Heart right ventricle (tissue), 16 donors: ENCODE measurements around the gene HS3ST5. TPM values are rescaled to one million over a fixed set of nuclear protein-coding genes. Genes with fewer than 3 reads are reported as not detected.

Source experiments
- ATAC-seq, 8 donors: fragments of 200-7000 bp; cut with Tn5 transposase; one replicate each; pipeline ENCODE4 v1.9.1; 2020; ENCODE audit warnings: mild to moderate bottlenecking in 8 of 8, moderate library complexity in 8 of 8, moderate number of reproducible peaks in 1 of 8
- DNase-seq, 2 donors: peaks; one replicate each; pipeline ENCODE4 v3.0.0-alpha.2; 2020
- H3K27ac ChIP-seq, 10 donors: fragments of 200-600 bp; sonication (generic) in 2 of 10; one replicate each; pipeline versions ENCODE4 v1.5.0 to v1.8.0; 2020 to 2022; ENCODE audit warnings: mild to moderate bottlenecking in 3 of 10
- H3K27me3 ChIP-seq, 7 donors: fragments of 200-600 bp; one replicate each; pipeline ENCODE4 v1.8.0; 2021 to 2022; ENCODE audit warnings: mild to moderate bottlenecking in 2 of 7
- H3K36me3 ChIP-seq, 9 donors: fragments of 200-600 bp; sonication (generic) in 1 of 9; one replicate each; pipeline versions ENCODE4 v1.5.0 to v1.8.0; 2020 to 2022; ENCODE audit warnings: mild to moderate bottlenecking in 2 of 9
- H3K4me1 ChIP-seq, 9 donors: fragments of 200-600 bp; sonication (generic) in 1 of 9; one replicate each; pipeline versions ENCODE4 v1.5.0 to v1.8.0; 2020 to 2022; ENCODE audit warnings: mild to moderate bottlenecking in 4 of 9
- H3K4me3 ChIP-seq, 10 donors: fragments of 200-600 bp; sonication (generic) in 2 of 10; one replicate each; pipeline versions ENCODE4 v1.5.0 to v1.8.0; 2020 to 2022; ENCODE audit warnings: mild to moderate bottlenecking in 7 of 10, moderate library complexity in 2 of 10
- H3K9me3 ChIP-seq, 11 donors: fragments of 200-600 bp in 10 of 11; sonication (generic) in 2 of 11; one replicate each; pipeline versions ENCODE4 v1.5.0 to v1.8.0; 2013 to 2022; ENCODE audit warnings: mild to moderate bottlenecking in 2 of 11, control low read depth in 1 of 11, moderate library complexity in 1 of 11
- WGBS, 2 donors: extraction: QIAGEN DNeasy Blood & Tissue Kit; methylation state at CpG; one replicate each; pipeline ENCODE4 v1.1.7; 2013; ENCODE audit warnings: inconsistent platforms in 1 of 2; 5-methylcytosine and 5-hydroxymethylcytosine counted together
- intact Hi-C, 10 donors: fragments of 100-400 bp; cut with DNase I; formaldehyde crosslinking; loops; one replicate each; pipeline versions ENCODE4 v1.11.1 to v1.14.2; 2022
- polyA plus RNA-seq, 2 donors: library from polyadenylated mRNA; stranded (reverse); fragments of 200-250 nt; gene quantifications; one replicate each; pipeline ENCODE4 v1.2.3, GENCODE V29; 2013
- total RNA-seq, 10 donors: library from RNA; stranded (reverse); fragmentation: NEBNext Ultra II Directional in 3 of 10; extraction: Animal tissue kit (Norgen Biotek cat#: 25700) in 3 of 10; gene quantifications; one replicate each; pipeline versions ENCODE4 v1.2.1 to v1.2.4, GENCODE V29; 2021 to 2023
- TF ChIP-seq, protein P1 (sequence below), 9 donors: fragments of 200-600 bp; sonication (generic) in 2 of 9; IDR thresholded peaks; one replicate each; pipeline versions ENCODE4 v1.5.0 to v1.8.0; 2021 to 2022; ENCODE audit warnings: antibody characterized with exemption in 9 of 9, mild to moderate bottlenecking in 5 of 9, moderate library complexity in 1 of 9
- donor health status: Arrhythmogenic right ventricular cardiomyopathy.
- donor health status: ischemic (EF 13 %, LVEDD 7.1; RV severe dilation, severe dysfunction).
- donor health status: healthy with polysubstance abuse.
- donor health status: DM: no; HTN: yes; CAD: no.
- donor health status: DM: no; HTN: no; CAD: no.
- donor health status: ischemic (EF 25% LVEDD 6.9; RV normal size, moderate dysfunction).
- donor health status: ischemic (EF 25% LVEDD 5.7; RV mildly dilated, moderate dysfunction).
- donor health status: healthy.
- donor health status: DM: yes; HTN: yes; CAD: no.
- donor health status: Ischemic cardiomyopathy.
- donor health status: ischemic (EF 35%, LVEDD 5.7; RV mildly dilated, moderate dysfunction).
- donor health status: nonischemic (EF 11% LVEDD 7.7; RV severe dilation, severe dysfunction).
- donor health status: DM: yes; HTN: yes; CAD: no.
- donor health status: PGD.
- donor health status: ischemic (EF 29% LVEDD 5.4; RV normal size, mild dysfunction).
- donor health status: nonischemic (EF 23%, LVEDD 6.1; RV moderate dilation, normal function).

HS3ST5 gene
- total and polyA plus RNA-seq, 12 donors: not detected

DNA sequence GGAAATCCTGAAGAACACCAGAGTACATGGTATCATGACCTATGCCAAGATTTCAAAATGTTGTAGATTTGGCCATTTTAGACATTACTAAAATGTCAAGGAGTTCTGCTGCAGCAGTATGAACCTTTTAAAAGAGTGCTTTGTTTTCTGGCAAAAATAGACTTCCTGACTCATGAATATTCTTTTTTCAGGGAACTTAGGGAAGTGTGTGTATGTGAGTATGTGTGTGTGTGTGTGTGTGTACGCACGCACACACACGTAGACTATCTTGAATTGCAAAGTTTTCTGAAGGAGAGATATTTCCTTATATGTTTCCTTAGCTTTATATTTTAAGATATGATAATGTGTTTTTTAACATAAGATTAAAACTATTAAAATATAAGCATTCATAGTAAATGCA, 161.2 kb downstream of the HS3ST5 start:
- intact Hi-C loops: no loop called here
- TF ChIP-seq, protein P1, sequence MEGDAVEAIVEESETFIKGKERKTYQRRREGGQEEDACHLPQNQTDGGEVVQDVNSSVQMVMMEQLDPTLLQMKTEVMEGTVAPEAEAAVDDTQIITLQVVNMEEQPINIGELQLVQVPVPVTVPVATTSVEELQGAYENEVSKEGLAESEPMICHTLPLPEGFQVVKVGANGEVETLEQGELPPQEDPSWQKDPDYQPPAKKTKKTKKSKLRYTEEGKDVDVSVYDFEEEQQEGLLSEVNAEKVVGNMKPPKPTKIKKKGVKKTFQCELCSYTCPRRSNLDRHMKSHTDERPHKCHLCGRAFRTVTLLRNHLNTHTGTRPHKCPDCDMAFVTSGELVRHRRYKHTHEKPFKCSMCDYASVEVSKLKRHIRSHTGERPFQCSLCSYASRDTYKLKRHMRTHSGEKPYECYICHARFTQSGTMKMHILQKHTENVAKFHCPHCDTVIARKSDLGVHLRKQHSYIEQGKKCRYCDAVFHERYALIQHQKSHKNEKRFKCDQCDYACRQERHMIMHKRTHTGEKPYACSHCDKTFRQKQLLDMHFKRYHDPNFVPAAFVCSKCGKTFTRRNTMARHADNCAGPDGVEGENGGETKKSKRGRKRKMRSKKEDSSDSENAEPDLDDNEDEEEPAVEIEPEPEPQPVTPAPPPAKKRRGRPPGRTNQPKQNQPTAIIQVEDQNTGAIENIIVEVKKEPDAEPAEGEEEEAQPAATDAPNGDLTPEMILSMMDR (IDR thresholded peaks at IDR 0.05): no peak
- ATAC-seq (no peak), DNase-seq (no peak)
- no peaks in the 10 kb centered on the region for H3K27me3 ChIP-seq
- H3K36me3 ChIP-seq: no peaks in the 10 kb centered on the region
- H3K4me3 ChIP-seq: no peak overlapping the region
- no peaks in the 10 kb centered on the region for H3K4me1 ChIP-seq
- no peak overlapping the region for H3K27ac ChIP-seq
- H3K9me3 ChIP-seq: no peaks in the 10 kb centered on the region
- 52 to 68% methylated on average over 3 of the region's 3 CpGs for WGBS, 2 donors

DNA sequence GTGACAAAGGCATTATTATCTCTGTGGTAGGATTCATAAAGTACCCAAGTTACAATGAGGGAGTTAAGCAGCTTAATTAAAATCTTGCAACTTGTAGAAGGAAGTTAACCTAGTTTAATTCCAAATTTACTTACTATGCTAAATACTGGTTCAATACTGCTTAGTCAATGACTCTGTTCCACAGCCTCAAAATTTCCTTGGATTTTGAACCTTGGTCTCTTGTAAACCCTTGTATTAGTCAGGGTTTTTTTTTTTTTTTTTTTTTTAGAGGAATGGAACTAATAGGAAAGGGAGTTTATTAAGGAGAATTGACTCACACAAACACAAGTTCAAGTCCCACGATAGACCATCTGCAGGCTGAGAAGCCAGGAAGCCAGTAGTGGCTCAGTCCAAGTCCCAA, 163.4 kb downstream of the HS3ST5 start:
- Histone ChIP-seq H3K4me3 (no peak overlapping the region), H3K27ac (no peak overlapping the region), H3K9me3 (no peaks in the 10 kb centered on the region), H3K4me1 (no peaks in the 10 kb centered on the region), H3K36me3 (no peaks in the 10 kb centered on the region), H3K27me3 (no peaks in the 10 kb centered on the region)
- ATAC-seq (no peak), DNase-seq (no peak)
- TF ChIP-seq, protein P1 (IDR thresholded peaks at IDR 0.05): no peak
- intact Hi-C loops: no loop called here
- WGBS, 2 donors: 92 to 94% methylated on average over 1 of the region's 1 CpG

DNA sequence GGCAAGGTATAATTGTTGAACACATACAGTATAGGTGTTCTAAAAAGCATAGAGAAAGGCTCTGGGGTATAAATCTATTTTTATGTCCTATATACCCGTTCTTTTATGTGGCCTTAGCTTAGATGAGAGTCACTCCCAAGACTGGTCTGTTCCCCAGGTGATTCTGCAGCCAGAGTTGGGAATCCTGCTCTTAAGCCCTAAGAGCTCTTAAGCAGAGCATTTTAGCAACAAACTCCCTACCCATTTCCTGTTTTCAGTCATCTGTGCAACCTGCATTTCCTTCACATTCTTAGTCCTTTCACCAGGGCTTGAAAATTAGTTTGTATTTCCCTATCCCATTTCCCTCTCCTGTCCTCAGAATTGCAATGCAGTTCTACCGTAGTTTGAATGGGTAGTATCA, 166.1 kb downstream of the HS3ST5 start:
- Histone ChIP-seq H3K36me3 (no peaks in the 10 kb centered on the region), H3K9me3 (no peaks in the 10 kb centered on the region), H3K4me1 (no peaks in the 10 kb centered on the region), H3K4me3 (no peak overlapping the region), H3K27ac (no peak overlapping the region), H3K27me3 (no peaks in the 10 kb centered on the region)
- no peak for DNase-seq
- intact Hi-C loops: no loop called here
- ATAC-seq: no peak
- TF ChIP-seq, protein P1 (IDR thresholded peaks at IDR 0.05): no peak
- WGBS, 2 donors: 65 to 71% methylated on average over 2 of the region's 2 CpGs

DNA sequence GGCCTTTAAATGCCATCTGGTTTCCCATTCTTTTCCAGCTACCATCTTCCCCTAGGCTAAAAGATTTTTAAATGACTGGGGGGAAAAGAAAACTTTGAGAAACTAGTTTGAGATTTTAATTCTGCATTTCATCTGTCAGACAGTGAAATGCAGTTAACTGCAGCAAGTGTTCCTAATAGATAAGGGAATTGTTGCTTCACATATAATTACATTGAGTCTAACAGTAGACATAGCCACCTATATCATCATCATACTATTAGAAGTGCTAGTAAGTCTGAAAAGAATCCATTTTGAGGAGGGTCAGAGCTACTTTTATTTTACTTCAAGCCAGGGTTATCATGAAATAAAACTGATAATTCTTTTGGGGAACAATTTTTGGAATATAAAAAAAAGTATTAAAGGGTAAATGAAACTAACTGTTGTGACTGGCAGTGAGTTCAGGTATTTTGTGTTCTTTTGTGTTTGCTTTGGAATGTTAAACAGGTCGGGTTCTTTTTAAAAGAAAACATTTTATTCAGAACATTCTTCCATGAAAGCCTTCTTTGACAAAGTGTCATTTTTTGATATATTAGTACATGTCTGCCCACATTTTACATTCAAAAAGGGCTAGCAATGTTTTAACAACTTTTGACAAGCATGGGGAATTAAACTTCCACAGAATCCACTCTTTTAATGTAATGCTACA, 170.1 kb downstream of the HS3ST5 start:
- WGBS, 2 donors: 63 to 83% methylated on average over 1 of the region's 1 CpG
- Histone ChIP-seq H3K27me3 (peaks cover 0 to 8% (median 0%) of the 10 kb centered on the region in 7 donors), H3K4me3 (no peak overlapping the region), H3K36me3 (no peaks in the 10 kb centered on the region), H3K9me3 (no peaks in the 10 kb centered on the region), H3K4me1 (no peaks in the 10 kb centered on the region), H3K27ac (no peak overlapping the region)
- TF ChIP-seq, protein P1 (IDR thresholded peaks at IDR 0.05): no peak
- ATAC-seq: no peak
- intact Hi-C loops: no loop called here
- DNase-seq: no peak
